Astrocyte (in vitro differentiated cells and primary cell): ENCODE data around the gene CD300A. TPM values are rescaled to one million over a fixed set of nuclear protein-coding genes. Genes with fewer than 3 reads are reported as not detected.

Source experiments
- DNase-seq: peaks from one replicate; pipeline ENCODE4 v3.0.0-alpha.2; 2010; ENCODE audit warnings: low read depth
- FAIRE-seq: peaks from 2 replicates; lab custom pipeline; 2011; peaks lifted over from hg19 to GRCh38; lab: Jason Lieb, UNC
- H2AFZ ChIP-seq: 2 replicates; pipeline ENCODE4 v1.6.0; 2012; ENCODE audit warnings: low read depth, low read length, inconsistent platforms
- H3K27ac ChIP-seq: 2 replicates; pipeline ENCODE4 v1.5.1; 2011; ENCODE audit warnings: low read depth, low read length, inconsistent platforms
- H3K27me3 ChIP-seq: 2 replicates; pipeline ENCODE4 v1.6.0; 2011; ENCODE audit warnings: low read length, inconsistent platforms; ENCODE audit not compliant: insufficient read depth
- H3K36me3 ChIP-seq: 2 replicates; pipeline ENCODE4 v1.5.1; 2011; ENCODE audit warnings: low read length, inconsistent platforms; ENCODE audit not compliant: insufficient read depth
- H3K4me1 ChIP-seq: 2 replicates; pipeline ENCODE4 v1.5.1; 2011; ENCODE audit warnings: low read length, inconsistent platforms; ENCODE audit not compliant: insufficient read depth
- H3K4me2 ChIP-seq: 2 replicates; pipeline ENCODE4 v1.6.0; 2012; ENCODE audit warnings: low read length, inconsistent platforms
- H3K4me3 ChIP-seq: 2 replicates; pipeline ENCODE4 v1.5.1; 2011; ENCODE audit warnings: low read depth, mild to moderate bottlenecking, low read length, inconsistent platforms; ENCODE audit not compliant: insufficient read depth
- H3K79me2 ChIP-seq: 2 replicates; pipeline ENCODE4 v1.6.0; 2012; ENCODE audit warnings: mild to moderate bottlenecking, low read length, inconsistent platforms; ENCODE audit not compliant: insufficient read depth
- H3K9ac ChIP-seq: 2 replicates; pipeline ENCODE4 v1.6.0; 2012; ENCODE audit warnings: mild to moderate bottlenecking, low read length, inconsistent platforms
- H3K9me3 ChIP-seq: 2 replicates; pipeline ENCODE4 v1.5.1; 2012; ENCODE audit warnings: low read depth, mild to moderate bottlenecking, low read length, inconsistent platforms; ENCODE audit not compliant: insufficient read depth
- H4K20me1 ChIP-seq: 2 replicates; pipeline ENCODE4 v1.6.0; 2012; ENCODE audit warnings: low read length, inconsistent platforms; ENCODE audit not compliant: insufficient read depth
- H3K27ac Mint-ChIP-seq: one replicate; pipeline ENCODE4 v1.8.0; 2021; ENCODE audit warnings: mild to moderate bottlenecking, mixed read lengths; ENCODE audit not compliant: unreplicated experiment
- H3K27me3 Mint-ChIP-seq: one replicate; pipeline ENCODE4 v1.8.0; 2021; ENCODE audit warnings: low read depth, mixed read lengths; ENCODE audit not compliant: unreplicated experiment
- H3K36me3 Mint-ChIP-seq: one replicate; pipeline ENCODE4 v1.8.0; 2021; ENCODE audit warnings: low read depth, mixed read lengths; ENCODE audit not compliant: unreplicated experiment
- H3K4me1 Mint-ChIP-seq: one replicate; pipeline ENCODE4 v1.8.0; 2021; ENCODE audit warnings: low read depth, mixed read lengths; ENCODE audit not compliant: unreplicated experiment
- H3K4me3 Mint-ChIP-seq: one replicate; pipeline ENCODE4 v1.8.0; 2021; ENCODE audit warnings: mild to moderate bottlenecking, moderate library complexity, mixed read lengths; ENCODE audit not compliant: unreplicated experiment
- H3K9me3 Mint-ChIP-seq: one replicate; pipeline ENCODE4 v1.8.0; 2021; ENCODE audit warnings: mild to moderate bottlenecking, mixed read lengths; ENCODE audit not compliant: unreplicated experiment
- CTCF ChIP-seq: IDR thresholded peaks from 2 replicates; pipeline ENCODE4 v1.5.1; 2011; ENCODE audit warnings: low read depth, mild to moderate bottlenecking, inconsistent platforms, low read length, moderate library complexity; ENCODE audit not compliant: insufficient read depth
- EZH2 ChIP-seq: IDR thresholded peaks from 2 replicates; pipeline ENCODE4 v1.6.1; 2012; ENCODE audit warnings: mild to moderate bottlenecking, low read length, inconsistent platforms; ENCODE audit not compliant: insufficient read depth
- total RNA-seq: library from RNA; stranded (reverse); gene quantifications from 2 replicates; pipeline ENCODE4 v1.2.1, GENCODE V29; 2021

The CD300A gene
- total RNA-seq, 1 donor from 2014 or later = not detected

GRCh38 chr17:74490716-74491115 lies 24.3 kb downstream of the CD300A start:
- H3K9me3 ChIP-seq = no peaks in the 10 kb centered on the region
- H3K4me1 Mint-ChIP-seq = no peaks in the 10 kb centered on the region
- H3K4me3 Mint-ChIP-seq = no peak overlapping the region
- H3K79me2 ChIP-seq = no peaks in the 10 kb centered on the region
- H3K27ac Mint-ChIP-seq = no peak overlapping the region
- no peaks in the 10 kb centered on the region for H3K36me3 Mint-ChIP-seq
- peaks cover 44% of the 10 kb centered on the region for H3K27me3 Mint-ChIP-seq
- H3K4me1 ChIP-seq = no peaks in the 10 kb centered on the region
- H3K9ac ChIP-seq = no peak overlapping the region
- TF ChIP-seq CTCF = no peak
- no peak for TF ChIP-seq EZH2
- H3K36me3 ChIP-seq = no peaks in the 10 kb centered on the region
- DNase-seq (no peak), FAIRE-seq (no peak)
- no peak overlapping the region for H3K4me3 ChIP-seq
- no peaks in the 10 kb centered on the region for H4K20me1 ChIP-seq
- no peak overlapping the region for H2AFZ ChIP-seq
- H3K9me3 Mint-ChIP-seq = peaks cover 2% of the 10 kb centered on the region
- H3K27me3 ChIP-seq = no peaks in the 10 kb centered on the region
- no peak overlapping the region for H3K4me2 ChIP-seq
- H3K27ac ChIP-seq = no peak overlapping the region

- H3K9me3 Mint-ChIP-seq = peaks cover 2% of the 10 kb centered on the region
- Histone ChIP-seq H2AFZ (no peak overlapping the region), H3K4me3 (no peak overlapping the region), H3K36me3 (no peaks in the 10 kb centered on the region), H3K4me2 (no peak overlapping the region), H3K9ac (no peak overlapping the region), H3K4me1 (no peaks in the 10 kb centered on the region), H3K9me3 (no peaks in the 10 kb centered on the region), H3K79me2 (no peaks in the 10 kb centered on the region), H4K20me1 (no peaks in the 10 kb centered on the region), H3K27me3 (no peaks in the 10 kb centered on the region), H3K27ac (no peak overlapping the region)
- peaks cover 42% of the 10 kb centered on the region for H3K27me3 Mint-ChIP-seq
- no peak for FAIRE-seq
- no peak overlapping the region for H3K4me3 Mint-ChIP-seq
- no peak for TF ChIP-seq CTCF
- TF ChIP-seq EZH2 = no peak
- no peak for DNase-seq
- no peaks in the 10 kb centered on the region for H3K36me3 Mint-ChIP-seq
- no peaks in the 10 kb centered on the region for H3K4me1 Mint-ChIP-seq
- no peak overlapping the region for H3K27ac Mint-ChIP-seq
Observed at GRCh38 chr17:74491626-74492025, 25.2 kb downstream of the CD300A start.

GRCh38 chr17:74493331-74493833 lies 26.9 kb downstream of the CD300A start:
- H3K9me3 ChIP-seq = no peaks in the 10 kb centered on the region
- H2AFZ ChIP-seq = no peak overlapping the region

More at GRCh38 chr17:74493331-74493833, 26.9 kb downstream of the CD300A start:
- Mint-ChIP-seq H3K36me3 (no peaks in the 10 kb centered on the region), H3K27me3 (peaks cover 36% of the 10 kb centered on the region), H3K27ac (no peak overlapping the region), H3K4me1 (no peaks in the 10 kb centered on the region), H3K4me3 (no peak overlapping the region), H3K9me3 (peaks cover 2% of the 10 kb centered on the region)
- FAIRE-seq (no peak), DNase-seq (peak; percentile 35)
- TF ChIP-seq CTCF (peak; percentile 91), EZH2 (no peak)
- H3K4me3 ChIP-seq = no peak overlapping the region
- no peak overlapping the region for H3K4me2 ChIP-seq
- H3K9ac ChIP-seq = no peak overlapping the region
- H3K79me2 ChIP-seq = no peaks in the 10 kb centered on the region
- H3K27ac ChIP-seq = no peak overlapping the region
- no peaks in the 10 kb centered on the region for H4K20me1 ChIP-seq
- H3K4me1 ChIP-seq = no peaks in the 10 kb centered on the region
- H3K27me3 ChIP-seq = no peaks in the 10 kb centered on the region
- H3K36me3 ChIP-seq = no peaks in the 10 kb centered on the region
